G401 (cell line): ENCODE results near the gene TTC13. TPM values are rescaled to one million over a fixed set of nuclear protein-coding genes. Genes with fewer than 3 reads are reported as not detected.

Experiments
- DNase-seq: peaks from one replicate; pipeline ENCODE4 v3.0.0-alpha.2; 2015; ENCODE audit warnings: low spot score
- in situ Hi-C: cut with HindIII; loops from 2 replicates; pipeline ENCODE4 v1.10.0; 2016; ENCODE audit warnings: low sequenced_read_pairs, mixed read lengths
- total RNA-seq: library from RNA; depleted of rRNA; stranded (reverse); fragments of >200 nt; shearing (Covaris generic); gene quantifications from 2 replicates; pipeline ENCODE4 v1.2.3, GENCODE V29; 2014

Gene TTC13
- total RNA-seq, 1 experiment from 2014 or later, result 14.8 TPM

DNA sequence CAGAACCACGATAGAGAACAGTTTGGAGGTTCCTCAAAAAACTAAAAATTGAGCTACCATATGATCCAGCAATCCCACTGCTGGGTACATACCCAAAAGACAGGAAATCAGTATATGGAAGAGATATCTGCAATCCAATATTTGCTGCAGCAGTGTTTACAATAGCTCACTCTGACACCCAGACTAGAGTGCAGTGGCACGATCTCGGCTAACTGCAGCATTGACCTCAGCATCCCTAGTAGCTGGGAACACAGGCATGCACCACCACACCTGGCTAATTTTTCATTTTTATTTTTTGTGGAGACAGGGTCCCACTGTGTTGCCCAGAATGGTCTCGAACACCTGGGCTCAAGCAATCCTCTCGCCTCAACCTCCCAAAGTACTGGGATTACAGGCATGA is 13.1 kb downstream of the TTC13 start:
- DNase-seq, result no peak
- in situ Hi-C loops, result no loop called here

DNA sequence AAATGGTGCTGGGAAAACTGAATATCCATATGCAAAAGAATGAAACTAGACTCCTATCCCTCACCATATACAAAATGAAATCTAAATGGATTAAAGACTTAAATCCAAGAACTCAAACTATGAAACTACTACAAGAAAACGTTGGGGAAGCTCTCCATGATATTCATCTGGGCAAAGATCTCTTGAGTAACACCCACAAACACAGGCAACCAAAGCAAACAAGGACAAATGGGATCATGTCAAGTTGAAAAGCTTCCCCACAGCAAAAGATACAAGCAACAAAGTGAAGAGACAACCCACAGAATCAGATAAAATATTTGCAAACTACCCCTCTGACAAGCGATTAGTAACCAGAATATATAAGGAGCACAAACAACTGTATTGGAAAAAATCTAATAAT is 13.8 kb downstream of the TTC13 start:
- DNase-seq, result no peak
- in situ Hi-C loops, result no loop called here

DNA sequence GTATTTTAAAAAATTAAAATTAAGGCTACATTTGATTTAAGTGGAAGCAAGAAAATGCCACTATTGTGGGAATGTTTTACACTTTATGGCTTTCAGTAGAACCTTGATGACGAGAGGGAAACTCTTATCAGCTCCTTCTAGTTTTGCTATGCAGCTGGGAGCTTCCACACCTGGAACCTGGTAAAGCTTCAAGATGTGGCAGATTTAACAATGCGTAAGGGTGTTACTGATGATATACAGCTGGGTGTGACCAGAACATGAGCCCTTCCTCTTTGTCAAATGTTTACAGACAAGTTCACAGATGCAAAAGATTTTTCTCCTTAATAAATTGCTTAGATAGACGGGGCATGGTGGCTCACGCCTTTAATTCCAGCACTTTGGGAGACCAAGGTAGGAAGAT is 20.3 kb downstream of the TTC13 start:
- in situ Hi-C loops, result no loop called here
- DNase-seq, result no peak

DNA sequence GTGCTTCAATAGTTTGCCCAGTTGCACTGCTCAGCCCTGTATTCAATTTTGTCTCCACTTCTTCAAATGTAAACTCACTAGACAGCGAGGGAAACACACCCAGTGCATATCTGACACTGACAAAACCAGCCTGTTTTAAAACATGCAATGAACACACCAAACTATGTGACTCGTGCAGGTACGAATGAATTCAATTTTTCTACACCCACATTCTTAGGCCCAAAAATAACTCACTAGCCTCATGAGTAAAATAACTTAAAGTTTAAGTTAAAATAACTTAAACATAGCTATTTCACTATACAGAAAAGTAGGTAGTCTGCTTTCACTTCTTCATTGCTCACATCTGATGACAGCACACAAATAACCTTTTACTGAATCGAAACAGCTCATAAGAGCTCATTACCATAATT is 21.1 kb downstream of the TTC13 start:
- in situ Hi-C loops, result no loop called here
- DNase-seq, result no peak

DNA sequence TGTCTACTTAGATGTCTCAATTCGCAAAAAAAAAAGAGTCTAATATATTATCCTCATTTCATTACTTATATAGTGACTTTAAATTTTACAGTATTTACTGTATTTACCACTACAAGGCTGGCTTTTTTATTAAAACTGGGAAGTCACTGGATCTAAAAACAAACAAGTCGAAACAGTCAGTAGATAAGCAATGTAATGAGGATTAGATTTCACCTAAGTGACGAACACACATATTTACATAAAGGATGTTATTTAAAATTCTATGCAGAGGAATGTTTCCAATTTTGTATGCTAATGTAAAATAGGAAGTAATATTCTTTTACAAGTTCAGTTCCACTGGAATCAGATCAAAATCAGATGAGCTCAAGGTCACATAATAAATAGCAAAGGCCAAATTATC is 28.3 kb downstream of the TTC13 start:
- in situ Hi-C loops, result no loop called here
- no peak for DNase-seq

DNA sequence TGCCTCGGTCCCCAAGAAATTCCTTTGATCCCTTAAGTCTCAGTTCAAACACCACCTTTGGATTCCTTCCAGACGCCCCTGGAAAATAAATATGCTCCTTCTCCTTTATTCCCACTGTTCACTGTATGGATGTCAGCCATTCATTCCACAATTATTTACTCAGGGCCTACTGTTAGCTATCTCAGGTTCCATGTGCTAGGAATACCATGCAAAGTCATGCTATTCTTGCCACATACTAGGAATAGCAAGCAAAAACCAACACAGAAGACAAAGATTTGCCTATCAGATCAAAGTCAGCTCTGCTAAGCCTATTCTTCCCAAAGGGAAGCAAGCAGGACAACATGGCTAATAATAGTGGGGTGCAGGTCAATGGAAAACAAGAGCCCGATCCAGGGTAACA is 29.8 kb downstream of the TTC13 start:
- in situ Hi-C loops, result no loop called here

DNA sequence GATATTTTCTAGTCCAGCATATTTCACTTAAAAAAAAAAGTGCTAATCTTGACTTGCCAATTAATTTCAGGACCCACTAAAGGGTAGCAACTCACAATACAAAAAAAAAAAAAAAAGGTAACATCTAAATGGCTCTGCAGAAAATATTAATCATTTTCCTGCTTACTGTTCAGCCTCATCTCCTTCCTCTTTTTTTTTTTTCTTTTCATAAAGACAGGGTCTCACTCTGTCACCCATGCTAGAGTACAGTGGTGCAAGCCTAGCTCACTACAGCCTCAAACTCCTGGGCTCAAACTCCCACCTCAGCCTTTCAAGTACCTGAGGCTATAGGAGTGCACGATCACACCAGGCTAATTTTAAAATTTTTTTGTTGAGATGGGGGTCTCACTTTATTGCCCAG is 30.4 kb downstream of the TTC13 start:
- in situ Hi-C loops, result no loop called here
- DNase-seq, result no peak

More for the DNA sequence above, 29.8 kb downstream of the TTC13 start:
- DNase-seq, result no peak

DNA sequence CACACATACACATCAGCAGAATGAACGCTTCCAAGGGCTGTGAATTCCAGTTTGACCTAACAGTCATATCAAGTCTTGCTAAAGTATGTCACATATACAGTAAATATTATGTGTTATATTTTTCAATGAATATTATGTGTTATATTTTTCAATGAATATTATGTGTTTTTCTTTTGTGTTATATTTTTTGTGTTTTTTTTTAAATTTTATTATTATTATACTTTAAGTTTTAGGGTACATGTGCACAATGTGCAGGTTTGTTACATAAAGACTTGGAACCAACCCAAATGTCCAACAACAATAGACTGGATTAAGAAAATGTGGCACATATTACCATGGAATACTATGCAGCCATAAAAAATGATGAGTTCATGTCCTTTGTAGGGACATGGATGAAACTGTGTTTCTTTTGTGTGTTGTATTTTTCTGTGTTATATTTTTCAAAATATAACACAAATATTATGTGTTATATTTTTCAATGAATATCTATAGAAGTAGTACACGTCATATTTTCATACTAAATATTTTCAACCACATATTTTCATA is 35.5 kb downstream of the TTC13 start:
- DNase-seq, result no peak
- in situ Hi-C loops, result no loop called here

DNA sequence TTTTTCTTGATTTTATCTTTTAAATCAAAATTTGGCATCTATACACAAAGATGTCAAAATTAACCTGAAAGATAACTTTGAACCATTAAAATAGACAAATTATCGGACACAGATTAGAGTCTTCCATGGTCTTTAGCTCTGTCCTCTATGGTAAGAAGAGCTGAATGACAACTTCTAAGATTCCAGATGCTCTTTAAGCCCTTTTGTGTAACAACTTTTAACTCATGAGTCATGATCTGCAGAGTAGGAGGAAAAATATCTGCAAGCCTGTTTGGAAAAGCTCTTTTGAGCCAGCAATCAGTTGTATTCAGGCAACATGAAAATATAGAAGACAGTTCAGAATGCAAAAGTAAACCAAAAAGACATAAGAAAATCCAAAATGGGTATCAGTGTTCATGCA is 37.8 kb downstream of the TTC13 start:
- DNase-seq, result no peak
- in situ Hi-C loops, result no loop called here

DNA sequence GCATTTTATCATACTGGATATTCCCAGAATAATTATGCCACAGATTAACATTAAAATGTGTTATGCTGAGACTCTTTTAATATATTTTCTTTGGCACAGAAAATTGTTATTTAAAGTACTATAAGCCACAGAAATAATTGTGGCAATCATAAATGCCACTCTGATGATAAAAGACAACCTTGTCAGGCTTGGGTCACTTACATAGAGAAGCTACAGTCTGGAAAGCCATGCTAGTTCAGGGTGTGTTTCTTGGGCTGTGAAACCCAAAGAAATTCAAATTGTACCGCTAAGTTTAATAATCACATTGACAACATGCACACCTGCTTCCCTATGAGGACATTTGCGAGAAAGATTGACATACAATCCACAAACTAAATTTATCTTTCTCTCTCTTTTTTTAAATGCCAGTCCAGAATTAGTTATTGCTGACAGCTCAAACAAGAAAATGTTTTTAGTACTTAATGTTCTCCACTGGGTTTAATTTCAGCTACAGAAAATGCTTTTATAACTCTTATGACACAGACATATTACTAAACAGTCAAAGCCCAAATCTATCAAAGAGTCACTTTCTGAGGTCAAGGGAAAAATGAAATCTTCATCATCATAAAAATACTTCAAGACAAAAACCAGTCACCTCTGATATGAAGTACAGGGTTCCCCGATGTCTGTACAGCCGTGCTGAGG is 38.7 kb downstream of the TTC13 start:
- in situ Hi-C loops, result no loop called here
- DNase-seq, result no peak

DNA sequence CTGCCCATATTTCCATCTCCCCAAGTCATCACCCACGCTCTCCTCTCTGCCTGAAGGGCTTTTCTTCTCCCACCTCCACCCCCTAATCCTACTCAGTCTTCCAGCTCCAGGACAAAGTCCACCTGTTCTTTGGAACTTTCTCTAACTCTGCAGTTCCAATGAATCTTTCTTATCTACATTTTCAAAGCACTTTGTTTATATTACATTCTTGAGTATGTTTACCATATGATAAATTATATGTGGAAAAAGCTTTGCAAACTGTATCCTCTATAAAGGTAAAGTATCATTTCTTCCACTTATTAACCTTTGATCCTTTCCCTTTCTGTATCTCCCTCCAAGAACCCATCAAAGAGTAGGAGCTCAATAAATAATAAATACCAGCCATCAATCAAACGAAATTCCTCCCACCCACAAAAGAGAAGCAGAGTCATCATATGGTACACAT is 39.7 kb downstream of the TTC13 start:
- in situ Hi-C loops, result no loop called here
- no peak for DNase-seq

DNA sequence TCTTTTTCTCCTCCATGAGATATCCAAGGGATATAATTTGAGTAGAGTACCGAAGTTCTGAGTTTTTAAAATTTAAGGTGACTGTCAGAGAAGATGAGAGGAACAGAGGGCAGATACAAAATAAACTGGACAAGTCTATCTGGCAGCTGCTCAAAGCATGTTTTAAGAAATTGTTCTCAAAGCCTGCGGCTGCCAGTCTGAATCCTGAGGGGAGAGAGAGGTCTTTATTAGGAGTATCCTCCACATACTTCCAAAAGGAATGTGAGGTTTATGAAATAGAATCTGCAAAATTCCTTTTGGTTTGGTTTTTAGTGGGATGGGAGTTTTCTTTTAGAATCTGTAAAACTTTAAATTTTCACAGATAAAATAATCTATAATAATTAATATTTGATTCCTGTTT is 41.3 kb downstream of the TTC13 start:
- no peak for DNase-seq

DNA sequence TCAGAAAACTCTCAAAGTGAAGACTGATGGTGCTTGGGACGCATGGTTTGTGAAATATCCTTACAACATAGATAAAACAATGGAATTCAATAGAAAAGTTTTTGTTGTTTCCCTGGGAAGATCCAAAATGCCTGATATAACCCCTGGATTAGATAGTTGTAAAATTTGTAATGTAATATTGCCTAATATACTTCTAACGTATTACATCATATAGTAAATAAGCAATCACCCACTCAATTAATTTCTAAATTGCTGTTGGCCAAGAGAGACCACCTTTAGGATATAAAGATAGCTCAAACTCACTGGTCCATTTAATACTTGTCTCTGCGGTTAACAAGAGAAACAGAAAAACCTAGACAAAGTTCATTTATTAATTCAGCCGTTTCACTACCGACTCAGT is 42.2 kb downstream of the TTC13 start:
- in situ Hi-C loops, result no loop called here

More for the DNA sequence above, 41.3 kb downstream of the TTC13 start:
- in situ Hi-C loops, result no loop called here

DNA sequence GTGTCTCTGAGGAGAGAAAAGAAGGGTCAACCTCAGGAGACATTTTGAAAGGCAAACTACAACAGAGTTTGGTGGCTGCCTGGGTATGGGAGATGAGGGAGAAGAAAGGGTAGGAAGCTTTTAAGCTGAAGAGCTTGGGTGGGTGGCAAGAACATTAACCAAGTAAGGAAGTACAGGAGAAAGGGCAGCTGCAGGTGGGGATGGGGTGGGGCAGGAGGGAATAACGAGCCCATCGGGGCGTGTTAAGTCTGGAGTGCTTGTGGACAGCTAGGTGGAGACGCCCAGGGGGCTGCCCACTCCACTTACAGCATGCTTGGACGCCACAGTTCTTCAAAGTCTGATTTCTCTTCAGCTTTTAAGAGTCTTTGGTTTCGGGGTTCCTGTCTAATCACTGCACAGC is 42.8 kb downstream of the TTC13 start:
- in situ Hi-C loops, result no loop called here
- DNase-seq, result no peak

More for the DNA sequence above, 42.2 kb downstream of the TTC13 start:
- DNase-seq, result no peak

DNA sequence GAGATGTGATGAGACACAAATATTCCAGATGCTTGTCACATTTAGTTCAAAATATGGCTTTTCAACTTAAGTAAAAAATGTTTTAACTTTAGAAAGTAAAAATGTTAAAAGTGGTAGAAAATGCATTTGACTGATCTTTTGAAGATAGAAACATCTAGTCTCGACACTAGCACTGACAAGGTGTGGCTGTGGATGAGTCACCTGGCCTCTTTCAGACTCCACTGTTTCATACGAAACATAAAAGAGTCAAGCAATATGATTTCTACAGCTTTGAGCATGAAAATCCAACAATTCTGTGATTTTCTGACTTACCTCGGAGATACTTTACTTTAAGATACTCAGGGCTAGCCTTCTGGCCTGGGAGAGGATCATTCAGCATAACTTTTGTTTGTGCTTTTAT is 47.7 kb downstream of the TTC13 start:
- in situ Hi-C loops, result no loop called here

DNA sequence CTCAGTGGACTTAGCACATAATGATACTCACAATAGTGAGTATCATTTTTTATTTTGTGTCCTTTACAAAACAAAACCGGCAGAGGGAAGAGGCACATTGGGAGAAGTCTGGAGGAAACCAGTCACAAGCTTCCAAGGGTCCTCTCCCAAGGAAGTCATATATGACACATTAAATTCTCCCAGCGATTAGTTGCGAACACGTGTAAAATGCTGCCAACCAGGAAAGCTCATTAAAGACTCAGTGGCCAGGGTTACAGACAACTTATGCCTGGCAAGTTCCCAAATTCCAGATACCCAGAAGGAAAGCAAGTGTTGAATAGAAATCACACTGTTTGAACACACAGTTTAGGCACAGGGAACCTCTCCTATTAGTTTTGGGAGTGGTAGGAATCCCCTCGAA is 52.5 kb downstream of the TTC13 start:
- DNase-seq, result no peak
- in situ Hi-C loops, result no loop called here

More for the DNA sequence above, 47.7 kb downstream of the TTC13 start:
- DNase-seq, result no peak

DNA sequence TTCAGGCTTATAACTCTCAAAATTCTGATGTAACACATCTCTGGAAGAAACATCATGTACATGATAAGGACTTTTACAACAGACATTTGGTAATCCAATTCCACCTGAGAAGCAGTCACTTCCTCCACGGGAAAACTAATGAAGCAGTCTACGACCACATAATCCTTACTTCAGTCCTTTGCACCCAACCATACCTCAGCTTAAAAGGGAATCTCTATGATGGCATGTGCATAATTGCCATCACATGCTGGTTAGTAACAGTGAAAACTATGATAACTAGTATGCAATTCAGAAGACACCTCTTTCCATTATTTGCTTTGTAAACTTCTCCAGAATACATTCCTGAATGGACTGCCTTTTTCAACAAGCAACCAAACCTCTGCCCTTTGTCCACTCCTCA is 53.1 kb downstream of the TTC13 start:
- in situ Hi-C loops, result no loop called here
- DNase-seq, result no peak

DNA sequence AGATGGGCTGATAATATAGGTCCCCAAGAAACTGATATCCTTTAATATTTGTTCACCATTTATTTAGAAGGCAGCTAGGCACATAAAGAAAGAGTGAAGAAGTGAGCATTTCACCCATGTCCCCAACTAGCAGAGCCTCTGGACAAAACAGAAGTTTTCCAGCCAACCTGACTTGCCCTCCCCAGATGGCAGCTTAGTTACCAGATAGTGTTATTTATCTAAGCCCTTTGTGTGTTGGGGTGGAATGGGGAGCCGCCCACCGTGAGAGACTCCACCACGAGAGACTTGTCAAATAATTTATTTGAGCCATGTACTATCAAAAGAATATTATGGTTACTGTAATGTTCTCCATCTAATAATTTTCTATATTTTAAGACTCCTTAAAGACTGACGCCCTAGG is 55.5 kb downstream of the TTC13 start:
- DNase-seq, result no peak
- in situ Hi-C loops, result no loop called here

DNA sequence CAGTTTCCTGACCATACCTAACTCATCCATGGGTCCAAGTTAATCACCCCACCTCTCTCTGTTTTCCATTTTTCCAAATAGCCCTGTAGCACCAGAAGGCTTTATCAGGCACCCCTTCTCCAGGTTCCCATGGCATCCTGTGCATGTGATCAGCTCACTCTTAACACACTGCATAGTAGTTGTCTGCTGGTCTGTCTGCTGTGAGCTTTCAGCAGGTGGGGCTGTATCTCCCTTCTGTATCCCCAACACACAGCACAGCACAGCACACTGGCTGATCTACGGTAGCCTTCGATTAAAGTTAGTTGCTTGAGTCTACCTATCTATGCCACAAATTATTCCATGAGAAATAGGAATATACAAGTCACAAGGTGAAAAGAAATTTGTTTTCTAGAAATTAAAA is 56.0 kb downstream of the TTC13 start:
- DNase-seq, result no peak
- in situ Hi-C loops, result no loop called here

DNA sequence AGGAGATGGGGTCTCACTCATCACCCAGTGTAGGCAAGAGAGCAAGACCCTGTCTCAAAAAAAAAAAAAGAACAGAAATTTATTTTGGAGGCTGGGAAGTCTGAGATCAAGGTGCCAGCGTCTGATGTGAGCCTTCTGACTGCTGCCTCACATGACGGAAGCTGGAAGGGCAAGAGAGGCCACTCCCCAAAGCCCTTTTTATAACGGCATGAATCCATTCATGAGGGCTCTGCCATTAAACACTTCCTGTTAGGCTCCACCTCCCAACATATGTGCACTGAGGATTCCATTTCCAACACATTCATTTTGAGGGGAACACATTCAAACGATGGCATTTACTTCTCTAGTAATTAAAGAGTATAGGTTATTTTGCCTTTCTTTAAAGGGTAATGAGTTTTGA is 59.5 kb downstream of the TTC13 start:
- in situ Hi-C loops, result no loop called here
- DNase-seq, result no peak
